ENCODE measurements around the gene GDPD5. TPM values are rescaled to one million over a fixed set of nuclear protein-coding genes. Genes with fewer than 3 reads are reported as not detected.
A peak's percentile ranks its signal among the peaks of the same experiment; 100 is the strongest.

Gene GDPD5
- total and polyA plus RNA-seq, 9 donors: 12.8 to 33.2 (median 20.7) TPM

- H3K4me1 ChIP-seq (ENCODE audit: control insufficient read depth, insufficient read depth, low read length): peaks cover 3% of the 10 kb centered on the region
Observed at GRCh38 chr11:75445315-75445953, 80.3 kb downstream of the GDPD5 start.

GRCh38 chr11:75443043-75443442 lies 82.7 kb downstream of the GDPD5 start:
- Histone ChIP-seq H3K27ac (ENCODE audit: low read length) (no peak overlapping the region), H3K4me1 (ENCODE audit: control insufficient read depth, insufficient read depth, low read length) (peaks cover 5% of the 10 kb centered on the region), H3K4me3 (ENCODE audit: low read length) (no peak overlapping the region), H3K9me3 (replicated peaks; ENCODE audit: control insufficient read depth, low read depth, low read length) (no peaks in the 10 kb centered on the region), H3K27me3 (ENCODE audit: control insufficient read depth, insufficient read depth, low read length) (peaks cover 2% of the 10 kb centered on the region), H3K36me3 (ENCODE audit: control insufficient read depth, insufficient read depth, low read length) (no peaks in the 10 kb centered on the region)
- 76% methylated on average over 10 of the region's 12 CpGs for WGBS (ENCODE audit: insufficient coverage)
- no peak for DNase-seq

More at GRCh38 chr11:75445315-75445953, 80.3 kb downstream of the GDPD5 start:
- H3K27me3 ChIP-seq (ENCODE audit: control insufficient read depth, insufficient read depth, low read length): peaks cover 2% of the 10 kb centered on the region
- no peak overlapping the region for H3K27ac ChIP-seq (ENCODE audit: low read length)
- no peak overlapping the region for H3K4me3 ChIP-seq (ENCODE audit: low read length)
- 0% methylated on average over 2 of the region's 6 CpGs for WGBS (ENCODE audit: insufficient coverage)
- no peaks in the 10 kb centered on the region for H3K36me3 ChIP-seq (ENCODE audit: control insufficient read depth, insufficient read depth, low read length)
- H3K9me3 ChIP-seq (replicated peaks; ENCODE audit: control insufficient read depth, low read depth, low read length): no peaks in the 10 kb centered on the region
- DNase-seq: peak; percentile 65

GRCh38 chr11:75442161-75442885 lies 83.4 kb downstream of the GDPD5 start:
- 64% methylated on average over 11 of the region's 15 CpGs for WGBS (ENCODE audit: insufficient coverage)
- no peak overlapping the region for H3K27ac ChIP-seq (ENCODE audit: low read length)

GRCh38 chr11:75441804-75442132 lies 84.0 kb downstream of the GDPD5 start:
- H3K9me3 ChIP-seq (replicated peaks; ENCODE audit: control insufficient read depth, low read depth, low read length): no peaks in the 10 kb centered on the region
- peaks cover 12% of the 10 kb centered on the region for H3K4me1 ChIP-seq (ENCODE audit: control insufficient read depth, insufficient read depth, low read length)
- H3K36me3 ChIP-seq (ENCODE audit: control insufficient read depth, insufficient read depth, low read length): no peaks in the 10 kb centered on the region
- 45% methylated on average over 5 of the region's 7 CpGs for WGBS (ENCODE audit: insufficient coverage)
- H3K27me3 ChIP-seq (ENCODE audit: control insufficient read depth, insufficient read depth, low read length): peaks cover 2% of the 10 kb centered on the region
- H3K4me3 ChIP-seq (ENCODE audit: low read length): no peak overlapping the region
- DNase-seq: peak; percentile 48
- no peak overlapping the region for H3K27ac ChIP-seq (ENCODE audit: low read length)

More at GRCh38 chr11:75442161-75442885, 83.4 kb downstream of the GDPD5 start:
- Histone ChIP-seq H3K36me3 (ENCODE audit: control insufficient read depth, insufficient read depth, low read length) (no peaks in the 10 kb centered on the region), H3K9me3 (replicated peaks; ENCODE audit: control insufficient read depth, low read depth, low read length) (no peaks in the 10 kb centered on the region), H3K4me1 (ENCODE audit: control insufficient read depth, insufficient read depth, low read length) (peaks cover 12% of the 10 kb centered on the region), H3K4me3 (ENCODE audit: low read length) (no peak overlapping the region), H3K27me3 (ENCODE audit: control insufficient read depth, insufficient read depth, low read length) (peaks cover 2% of the 10 kb centered on the region)
- no peak for DNase-seq

GRCh38 chr11:75440960-75441803 lies 84.6 kb downstream of the GDPD5 start:
- Histone ChIP-seq H3K36me3 (ENCODE audit: control insufficient read depth, insufficient read depth, low read length) (no peaks in the 10 kb centered on the region), H3K9me3 (replicated peaks; ENCODE audit: control insufficient read depth, low read depth, low read length) (no peaks in the 10 kb centered on the region), H3K4me3 (ENCODE audit: low read length) (no peak overlapping the region), H3K4me1 (ENCODE audit: control insufficient read depth, insufficient read depth, low read length) (peaks cover 12% of the 10 kb centered on the region), H3K27ac (ENCODE audit: low read length) (no peak overlapping the region), H3K27me3 (ENCODE audit: control insufficient read depth, insufficient read depth, low read length) (peaks cover 2% of the 10 kb centered on the region)
- 81% methylated on average over 24 of the region's 27 CpGs for WGBS (ENCODE audit: insufficient coverage)
- no peak for DNase-seq

GRCh38 chr11:75439495-75440120 lies 86.1 kb downstream of the GDPD5 start:
- Histone ChIP-seq H3K27me3 (ENCODE audit: control insufficient read depth, insufficient read depth, low read length) (peaks cover 2% of the 10 kb centered on the region), H3K27ac (ENCODE audit: low read length) (no peak overlapping the region), H3K4me1 (ENCODE audit: control insufficient read depth, insufficient read depth, low read length) (peaks cover 9% of the 10 kb centered on the region), H3K4me3 (ENCODE audit: low read length) (no peak overlapping the region), H3K9me3 (replicated peaks; ENCODE audit: control insufficient read depth, low read depth, low read length) (no peaks in the 10 kb centered on the region), H3K36me3 (ENCODE audit: control insufficient read depth, insufficient read depth, low read length) (peaks cover 3% of the 10 kb centered on the region)
- DNase-seq: no peak
- WGBS (ENCODE audit: insufficient coverage): 80% methylated on average over 13 of the region's 13 CpGs

- peaks cover 2% of the 10 kb centered on the region for H3K27me3 ChIP-seq (ENCODE audit: control insufficient read depth, insufficient read depth, low read length)
- WGBS (ENCODE audit: insufficient coverage): 51% methylated on average over 12 of the region's 14 CpGs
- peaks cover 9% of the 10 kb centered on the region for H3K4me1 ChIP-seq (ENCODE audit: control insufficient read depth, insufficient read depth, low read length)
- peaks cover 3% of the 10 kb centered on the region for H3K36me3 ChIP-seq (ENCODE audit: control insufficient read depth, insufficient read depth, low read length)
- H3K4me3 ChIP-seq (ENCODE audit: low read length): no peak overlapping the region
- no peaks in the 10 kb centered on the region for H3K9me3 ChIP-seq (replicated peaks; ENCODE audit: control insufficient read depth, low read depth, low read length)
- no peak for DNase-seq
- no peak overlapping the region for H3K27ac ChIP-seq (ENCODE audit: low read length)
Observed at GRCh38 chr11:75439026-75439425, 86.7 kb downstream of the GDPD5 start.

GRCh38 chr11:75437966-75438659 lies 87.6 kb downstream of the GDPD5 start:
- H3K27me3 ChIP-seq (ENCODE audit: control insufficient read depth, insufficient read depth, low read length): peaks cover 7% of the 10 kb centered on the region
- no peak overlapping the region for H3K27ac ChIP-seq (ENCODE audit: low read length)
- 81% methylated on average over 10 of the region's 13 CpGs for WGBS (ENCODE audit: insufficient coverage)
- peaks cover 16% of the 10 kb centered on the region for H3K4me1 ChIP-seq (ENCODE audit: control insufficient read depth, insufficient read depth, low read length)
- no peak for DNase-seq
- H3K36me3 ChIP-seq (ENCODE audit: control insufficient read depth, insufficient read depth, low read length): peaks cover 3% of the 10 kb centered on the region
- H3K9me3 ChIP-seq (replicated peaks; ENCODE audit: control insufficient read depth, low read depth, low read length): no peaks in the 10 kb centered on the region
- no peak overlapping the region for H3K4me3 ChIP-seq (ENCODE audit: low read length)

- no peaks in the 10 kb centered on the region for H3K9me3 ChIP-seq (replicated peaks; ENCODE audit: control insufficient read depth, low read depth, low read length)
- no peak overlapping the region for H3K27ac ChIP-seq (ENCODE audit: low read length)
- H3K36me3 ChIP-seq (ENCODE audit: control insufficient read depth, insufficient read depth, low read length): peaks cover 3% of the 10 kb centered on the region
- H3K4me1 ChIP-seq (ENCODE audit: control insufficient read depth, insufficient read depth, low read length): peaks cover 22% of the 10 kb centered on the region
- WGBS (ENCODE audit: insufficient coverage): 88% methylated on average over 7 of the region's 9 CpGs
- no peak for DNase-seq
- H3K4me3 ChIP-seq (ENCODE audit: low read length): no peak overlapping the region
- peaks cover 18% of the 10 kb centered on the region for H3K27me3 ChIP-seq (ENCODE audit: control insufficient read depth, insufficient read depth, low read length)
Observed at GRCh38 chr11:75436806-75437205, 88.9 kb downstream of the GDPD5 start.
